SK-N-MC (cell line): Measurements from ENCODE around the gene SLC35F1.

Experiments used
- EZH2 ChIP-seq: fragments of 200-600 bp; sonication (generic); IDR thresholded peaks from one replicate; pipeline ENCODE4 v1.6.1; 2017; ENCODE audit warnings: antibody characterized with exemption
- FOXP2 ChIP-seq: optimal IDR thresholded peaks from 2 replicates; pipeline ENCODE3; 2011; ENCODE audit warnings: mild to moderate bottlenecking, moderate library complexity; ENCODE audit not compliant: insufficient read depth; ENCODE audit errors: extremely low read length, control extremely low read depth

DNA sequence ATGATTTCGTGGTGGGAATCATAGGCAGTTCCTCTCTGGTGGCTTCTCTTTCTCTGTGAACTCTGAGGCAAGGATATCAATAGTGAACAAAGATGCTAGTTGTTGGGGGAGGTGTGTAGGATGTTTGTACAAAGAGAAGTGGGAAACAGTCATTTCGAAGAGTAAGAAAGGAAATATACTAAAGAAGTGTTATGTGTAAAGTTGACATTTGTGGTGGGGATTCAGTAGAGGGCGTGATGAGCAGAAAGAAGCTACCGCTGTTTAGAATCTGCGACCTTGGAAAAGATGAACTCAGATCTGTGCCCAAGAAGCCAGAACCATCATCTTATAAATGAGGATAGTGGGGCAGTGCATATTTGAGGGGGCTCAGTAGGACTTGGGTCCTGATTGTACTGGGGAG, 11.4 kb downstream of the SLC35F1 start:
- TF ChIP-seq EZH2 (no peak), FOXP2 (no peak)
